ENCODE measurements around the gene GPR151. TPM values are rescaled to one million over a fixed set of nuclear protein-coding genes. Genes with fewer than 3 reads are reported as not detected.

GPR151 gene
- total RNA-seq, 1 experiment from 2014 or later: not detected

DNA sequence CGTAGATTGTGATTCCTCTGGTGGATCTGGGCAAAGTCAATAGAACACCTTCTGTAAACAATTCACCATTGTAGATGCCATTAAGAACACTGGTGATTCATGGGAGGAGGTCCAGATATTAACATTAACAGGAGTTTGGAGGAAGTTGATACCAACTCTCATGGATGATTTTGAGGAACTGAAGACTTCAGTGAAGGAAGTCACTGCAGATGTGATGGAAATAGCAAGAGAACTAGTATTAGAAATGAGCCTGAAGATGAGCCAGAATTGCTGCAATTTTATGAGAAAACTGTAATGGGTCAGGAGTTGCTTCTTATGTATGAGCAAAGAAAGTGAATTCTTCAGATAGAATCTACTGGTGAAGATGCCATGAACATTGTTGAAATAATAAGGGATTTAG lies 41.9 kb downstream of the GPR151 start:
- in situ Hi-C loops (cut with HindIII; ENCODE audit: low pct_unique_long_range_greater_than_20kb, low sequenced_read_pairs): no loop called here

DNA sequence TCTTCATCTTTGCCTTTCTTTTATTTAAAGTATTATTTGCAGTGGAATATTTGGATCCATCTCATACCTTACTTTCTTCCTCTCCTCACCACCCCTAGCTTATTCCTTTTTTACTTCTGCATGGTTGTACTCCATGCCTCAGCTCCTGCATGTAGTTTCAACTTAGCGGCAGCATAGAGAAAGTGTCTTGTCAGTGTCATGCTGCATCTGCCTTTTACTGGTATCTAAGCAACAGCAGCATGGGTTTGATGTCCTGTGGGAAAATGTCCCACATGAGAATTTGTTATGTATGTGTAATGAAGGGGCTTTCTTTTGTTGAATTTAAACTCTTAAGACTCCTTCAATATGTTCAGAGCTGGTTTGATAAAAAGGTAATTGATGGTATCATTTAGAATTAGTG lies 48.2 kb downstream of the GPR151 start:
- DNase-seq (ENCODE audit: low read depth, low spot score): no peak
- in situ Hi-C loops (cut with HindIII; ENCODE audit: low pct_unique_long_range_greater_than_20kb, low sequenced_read_pairs): no loop called here

More for the DNA sequence above, 41.9 kb downstream of the GPR151 start:
- no peak for DNase-seq (ENCODE audit: low read depth, low spot score)

DNA sequence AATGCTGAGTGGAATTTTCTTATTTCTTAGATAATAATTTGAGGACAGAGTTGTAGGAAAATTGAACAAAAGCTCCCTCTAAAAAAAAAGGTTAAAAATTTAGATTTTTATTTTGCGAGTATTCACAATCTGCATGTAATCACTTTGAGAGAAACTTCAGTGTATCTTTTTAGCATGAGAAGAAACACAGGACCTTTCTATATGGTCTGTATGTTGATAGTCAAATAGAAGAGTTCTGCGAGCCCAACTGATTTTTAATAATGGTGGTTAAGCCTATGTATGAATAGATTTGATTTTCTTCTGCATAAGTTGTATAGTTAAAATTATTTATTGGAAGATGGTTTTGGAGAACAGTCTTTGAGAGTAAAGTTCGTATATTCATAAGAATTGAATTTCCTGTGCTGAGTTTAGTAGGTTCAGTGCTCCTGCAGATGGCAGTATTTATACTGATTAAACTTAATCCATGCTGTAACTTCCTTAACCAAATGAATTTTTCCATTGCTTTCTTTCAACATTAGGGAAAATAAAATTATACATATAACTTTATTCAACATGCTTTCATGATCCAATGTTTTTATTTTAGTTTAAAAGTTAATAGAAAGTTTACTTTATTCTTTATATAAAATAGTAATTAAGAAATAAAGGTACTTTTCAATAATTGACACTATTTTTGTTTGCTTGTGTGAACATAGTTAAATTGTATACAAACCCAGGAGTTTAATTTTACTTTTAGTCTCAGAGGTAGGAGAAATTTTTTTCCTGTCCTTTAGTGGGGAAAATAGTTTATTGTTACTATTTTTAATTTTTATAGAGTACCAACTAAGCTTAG lies 49.3 kb downstream of the GPR151 start:
- in situ Hi-C loops (cut with HindIII; ENCODE audit: low pct_unique_long_range_greater_than_20kb, low sequenced_read_pairs): no loop called here

DNA sequence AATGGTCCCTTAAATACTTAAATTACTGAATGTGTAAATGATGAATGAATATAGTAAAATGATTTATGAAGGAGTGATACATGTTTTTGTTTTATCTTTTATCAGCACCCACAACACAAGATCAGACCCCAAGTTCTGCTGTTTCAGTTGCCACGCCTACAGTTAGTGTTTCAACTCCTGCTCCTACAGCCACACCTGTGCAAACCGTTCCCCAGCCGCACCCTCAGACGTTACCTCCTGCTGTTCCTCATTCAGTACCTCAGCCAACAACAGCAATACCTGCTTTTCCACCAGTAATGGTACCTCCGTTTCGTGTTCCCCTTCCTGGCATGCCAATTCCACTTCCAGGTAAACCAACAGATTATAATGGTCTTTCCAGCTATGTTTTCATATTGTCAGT lies 52.5 kb downstream of the GPR151 start:
- in situ Hi-C loops (cut with HindIII; ENCODE audit: low pct_unique_long_range_greater_than_20kb, low sequenced_read_pairs): no loop called here
- DNase-seq (ENCODE audit: low read depth, low spot score): no peak

More for the DNA sequence above, 49.3 kb downstream of the GPR151 start:
- peak; percentile 21 for DNase-seq (ENCODE audit: low read depth, low spot score)

Small RNA genes lying within 50 kb of the gene (small RNA-seq; reads per million reads assigned to genes)
- 0 reads per million in 2 experiments for gene RF02271

Other genes starting within 250 kb of the GPR151 start
- 0.13 TPM in 1 of 2 replicates, not detected in the other for gene POU4F3, start 177.4 kb downstream of the GPR151 start, total RNA-seq (2014; rRNA removed; shearing (Covaris generic))
- gene TCERG1, start 68.9 kb downstream of the GPR151 start, total RNA-seq (2014; rRNA removed; shearing (Covaris generic)): 34.1 and 41.3 TPM in 2 replicates

All from SK-MEL-5 (cell line).